K562 (cell line): ENCODE measurements around the gene C2orf81. TPM values are rescaled to one million over a fixed set of nuclear protein-coding genes. Genes with fewer than 3 reads are reported as not detected.

ENCODE experiments used
- ATF1 ChIP-seq, 2 experiments: fragments of 450-650 bp in 1 of 2; IDR thresholded peaks; 2 replicates each; pipeline ENCODE4 v1.6.1; 2016; ENCODE audit warnings: missing compliant biosample characterization in 1 of 2, missing genetic modification characterization in 1 of 2
- JUN ChIP-seq, 2 experiments: sonication (generic) in 1 of 2; formaldehyde crosslinking in 1 of 2; IDR thresholded peaks; 2 replicates each; pipeline versions ENCODE4 v1.6.1 to v1.8.0; 2012 to 2022; ENCODE audit warnings: borderline replicate concordance in 2 of 2, mild to moderate bottlenecking in 2 of 2, improper control_type of control experiment in 1 of 2, low read depth in 1 of 2, low read length in 1 of 2, missing genetic modification reagents in 1 of 2
- MECOM ChIP-seq: fragments of 250-450 bp; sonication (Bioruptor Pico); IDR thresholded peaks from 2 replicates; pipeline ENCODE4 v1.8.0; 2022; ENCODE audit warnings: inconsistent platforms
- MTF1 ChIP-seq: fragments of 250-450 bp; sonication (Bioruptor Pico); IDR thresholded peaks from 2 replicates; pipeline ENCODE4 v1.9.0; 2021; ENCODE audit warnings: moderate library complexity, mild to moderate bottlenecking, inconsistent platforms, borderline replicate concordance
- NCOA1 ChIP-seq: fragments of 450-650 bp; IDR thresholded peaks from 2 replicates; pipeline ENCODE4 v1.6.1; 2016; ENCODE audit warnings: low read depth
- NEUROD1 ChIP-seq: fragments of 150-350 bp; IDR thresholded peaks from 2 replicates; pipeline ENCODE4 v1.6.1; 2014; ENCODE audit warnings: borderline replicate concordance, low read length, low read depth; ENCODE audit not compliant: partially characterized antibody
- OTX1 ChIP-seq: fragments of 450-650 bp; formaldehyde crosslinking; IDR thresholded peaks from 2 replicates; pipeline ENCODE4 v1.4.0; 2022; ENCODE audit warnings: mild to moderate bottlenecking
- PPARD ChIP-seq: fragments of 250-450 bp; sonication (Bioruptor Pico); IDR thresholded peaks from 2 replicates; pipeline ENCODE4 v1.8.0; 2022; ENCODE audit warnings: inconsistent platforms, mild to moderate bottlenecking, moderate library complexity
- RNF219 ChIP-seq: fragments of 250-450 bp; sonication (Bioruptor Pico); IDR thresholded peaks from 2 replicates; pipeline ENCODE4 v1.5.0; 2022; ENCODE audit warnings: mild to moderate bottlenecking
- SIX5 ChIP-seq, 2 experiments: IDR thresholded peaks; 2 replicates each; pipeline ENCODE4 v1.6.1; 2011; ENCODE audit warnings: low read length in 2 of 2, borderline replicate concordance in 1 of 2, low read depth in 1 of 2, mild to moderate bottlenecking in 1 of 2, moderate library complexity in 1 of 2; ENCODE audit not compliant: insufficient read depth in 1 of 2
- SMARCB1 ChIP-seq: IDR thresholded peaks from 2 replicates; pipeline ENCODE4 v1.6.1; 2011; ENCODE audit warnings: improper control_type of control experiment, low read depth; ENCODE audit not compliant: insufficient read length
- SNRNP70 ChIP-seq: fragments of 200-400 bp; formaldehyde crosslinking; optimal IDR thresholded peaks from 2 replicates; pipeline ENCODE3; 2017; ENCODE audit warnings: low read depth, low read length
- SOX6 ChIP-seq: fragments of 450-650 bp; IDR thresholded peaks from 2 replicates; pipeline ENCODE4 v1.6.1; 2014; ENCODE audit warnings: mild to moderate bottlenecking
- ZBTB7A ChIP-seq: IDR thresholded peaks from 2 replicates; pipeline ENCODE4 v1.6.1; 2011; ENCODE audit warnings: low read depth, mild to moderate bottlenecking, low read length, moderate library complexity, borderline replicate concordance; ENCODE audit not compliant: control insufficient read depth
- ZNF121 ChIP-seq: sonication (generic); formaldehyde crosslinking; conservative IDR thresholded peaks from 2 replicates; pipeline ENCODE4 v1.8.0; 2022; ENCODE audit warnings: missing genetic modification reagents
- ZNF175 ChIP-seq: fragments of 200-800 bp; sonication (Bioruptor generic); IDR thresholded peaks from 2 replicates; pipeline ENCODE4 v1.6.1; 2016; ENCODE audit warnings: low read depth, mild to moderate bottlenecking, missing genetic modification characterization, missing compliant biosample characterization
- ZNF197 ChIP-seq: fragments of 200-800 bp; sonication (Bioruptor generic); IDR thresholded peaks from 2 replicates; pipeline ENCODE4 v1.6.1; 2016; ENCODE audit warnings: low read depth, missing genetic modification characterization, missing compliant biosample characterization
- ZNF3 ChIP-seq: fragments of 250-450 bp; sonication (Bioruptor Pico); IDR thresholded peaks from 2 replicates; pipeline ENCODE4 v1.5.0; 2021; ENCODE audit warnings: mild to moderate bottlenecking, moderate library complexity
- ZNF445 ChIP-seq: fragments of 250-450 bp; sonication (Bioruptor Pico); IDR thresholded peaks from 2 replicates; pipeline ENCODE4 v1.4.0; 2020; ENCODE audit warnings: low read depth, mild to moderate bottlenecking, moderate library complexity
- ZNF507 ChIP-seq: conservative IDR thresholded peaks from 2 replicates; pipeline ENCODE4 v1.6.1; 2017; ENCODE audit warnings: missing genetic modification characterization, missing compliant biosample characterization
- ZNF644 ChIP-seq: fragments of 200-800 bp; sonication (Bioruptor generic); IDR thresholded peaks from 2 replicates; pipeline ENCODE4 v1.6.1; 2016; ENCODE audit warnings: low read depth, missing genetic modification characterization, missing compliant biosample characterization
- ZNF79 ChIP-seq: fragments of 250-450 bp; sonication (Bioruptor Pico); IDR thresholded peaks from 2 replicates; pipeline ENCODE4 v1.4.0; 2020; ENCODE audit warnings: low read depth, mild to moderate bottlenecking, moderate library complexity
- polyA plus RNA-seq, 8 experiments: library from polyadenylated mRNA; depleted of rRNA in 4 of 8; stranded (reverse) in 5 of 8; unstranded in 3 of 8; fragments of >200 nt; fragmentation: Nextera tagmentation in 2 of 8; fragmentation: Illumina TruSeq in 1 of 8; extraction: Ambion mirVana in 2 of 8; extraction: Trizol in 1 of 8; gene quantifications; 2 replicates each; pipeline versions ENCODE4 v1.2.1 to v1.2.3, GENCODE V29; 2011 to 2014; ENCODE audit warnings: inconsistent platforms in 1 of 8, missing spikeins in 1 of 8
- total RNA-seq, 7 experiments: library from RNA; depleted of rRNA in 6 of 7; stranded (reverse); fragments of >200 nt in 6 of 7; fragmentation: Illumina TruSeq in 2 of 7; extraction: Trizol in 2 of 7; gene quantifications; 2 replicates each; pipeline versions ENCODE4 v1.2.1 to v1.2.3, GENCODE V29; 2011 to 2021; ENCODE audit warnings: low replicate concordance in 1 of 7
- TF ChIP-seq, protein P1 (sequence below): fragments of 250-450 bp; sonication (Bioruptor Pico); IDR thresholded peaks from 2 replicates; pipeline ENCODE4 v1.8.0; 2021; ENCODE audit warnings: mild to moderate bottlenecking, moderate library complexity

The C2orf81 gene
- total and polyA plus RNA-seq, 9 of the 15 experiments (the other 6 are each of a cell fraction or from before 2014, with no cell fraction given) = 0.06 TPM; not detected in 8

- TF ChIP-seq MTF1 (CRISPR knock-in tag) (no peak), SMARCB1 (peak; percentile 52), ZNF445 (CRISPR knock-in tag) (no peak), ZNF3 (CRISPR knock-in tag) (no peak), NCOA1 (no peak), JUN (IDR thresholded peaks at IDR 0.05; ENCODE audit: borderline replicate concordance, low read depth, low read length) (no peak), JUN (CRISPR knock-in tag; IDR thresholded peaks at IDR 0.05; ENCODE audit: borderline replicate concordance) (no peak), ZNF121 (CRISPR knock-in tag) (no peak), SOX6 (no peak), ZNF507 (tag) (no peak), ATF1 (CRISPR knock-in tag; IDR thresholded peaks at IDR 0.05) (no peak), ATF1 (tag; IDR thresholded peaks at IDR 0.05) (peak; percentile 44), NEUROD1 (peak; percentile 54), ZNF79 (CRISPR knock-in tag) (no peak), SIX5 (IDR thresholded peaks at IDR 0.05; ENCODE audit: borderline replicate concordance in 1 of 2, insufficient read depth in 1 of 2, low read depth in 1 of 2, low read length in 2 of 2) (no peak), MECOM (CRISPR knock-in tag) (no peak), ZNF197 (no peak), ZNF175 (CRISPR knock-in tag) (0 out of 2 replicates have a peak, but pooled peaks have one; percentile 46), ZNF644 (no peak), OTX1 (CRISPR knock-in tag) (no peak), PPARD (CRISPR knock-in tag) (no peak), SNRNP70 (no peak), RNF219 (CRISPR knock-in tag) (no peak), ZBTB7A (peak; percentile 90)
- TF ChIP-seq, protein P1, sequence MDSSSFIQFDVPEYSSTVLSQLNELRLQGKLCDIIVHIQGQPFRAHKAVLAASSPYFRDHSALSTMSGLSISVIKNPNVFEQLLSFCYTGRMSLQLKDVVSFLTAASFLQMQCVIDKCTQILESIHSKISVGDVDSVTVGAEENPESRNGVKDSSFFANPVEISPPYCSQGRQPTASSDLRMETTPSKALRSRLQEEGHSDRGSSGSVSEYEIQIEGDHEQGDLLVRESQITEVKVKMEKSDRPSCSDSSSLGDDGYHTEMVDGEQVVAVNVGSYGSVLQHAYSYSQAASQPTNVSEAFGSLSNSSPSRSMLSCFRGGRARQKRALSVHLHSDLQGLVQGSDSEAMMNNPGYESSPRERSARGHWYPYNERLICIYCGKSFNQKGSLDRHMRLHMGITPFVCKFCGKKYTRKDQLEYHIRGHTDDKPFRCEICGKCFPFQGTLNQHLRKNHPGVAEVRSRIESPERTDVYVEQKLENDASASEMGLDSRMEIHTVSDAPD = no peak
Measured at GRCh38 chr2:74440378-74441169, 19.2 kb upstream of the C2orf81 start (continued).
